Frontal cortex (tissue), 4 donors: ENCODE results near the gene DMXL2. TPM values are rescaled to one million over a fixed set of nuclear protein-coding genes. Genes with fewer than 3 reads are reported as not detected.
"Not testable (repeated sequence)": the region's sequence is repeated elsewhere in the genome, so short reads cannot be mapped to it uniquely, and the experiment has no call there.

Source experiments
- DNase-seq, 2 donors: peaks; one replicate each; pipeline ENCODE4 v3.0.0; 2012; ENCODE audit warnings: low spot score in 2 of 2
- FAIRE-seq: peaks from 2 replicates; lab custom pipeline; 2012; peaks lifted over from hg19 to GRCh38; lab: Jason Lieb, UNC
- total RNA-seq: library from RNA; depleted of rRNA; stranded (reverse); fragments of >200 nt; gene quantifications from one replicate; pipeline ENCODE4 v1.2.3, GENCODE V29; 2014
- donor health status: control.
- donor health status: control.
- donor health status: control.

The DMXL2 gene
- total RNA-seq, 1 donor from 2014 or later: 147 TPM

- DNase-seq (no peak), FAIRE-seq (no peak)
These were observed 41.6 kb downstream of the DMXL2 start for GRCh38 chr15:51580982-51581381.

DNA sequence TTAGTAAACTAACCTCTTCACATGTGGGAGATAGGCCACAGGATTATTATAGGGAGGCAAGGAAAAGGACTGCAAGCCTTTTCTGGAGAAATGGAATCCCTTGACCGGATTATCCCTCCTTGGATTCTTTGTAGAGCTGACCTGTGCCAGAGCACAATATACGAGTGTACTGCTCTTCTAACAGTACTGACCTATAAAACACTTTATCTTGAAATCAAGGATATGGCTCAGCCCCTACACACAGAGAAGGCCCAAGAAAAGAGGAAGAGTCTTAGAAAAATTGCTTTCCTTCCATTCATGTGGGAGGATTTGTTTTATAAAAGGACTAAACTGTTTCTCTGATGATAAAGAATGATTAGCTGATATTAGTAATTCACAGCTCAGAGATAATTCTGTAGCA lies 42.2 kb downstream of the DMXL2 start:
- DNase-seq (no peak), FAIRE-seq (no peak)

GRCh38 chr15:51579012-51579411 lies 43.6 kb downstream of the DMXL2 start:
- no peak for DNase-seq
- FAIRE-seq: no peak

GRCh38 chr15:51577636-51578304 lies 44.8 kb downstream of the DMXL2 start:
- no peak for FAIRE-seq
- DNase-seq: no peak

GRCh38 chr15:51576911-51577500 lies 45.6 kb downstream of the DMXL2 start:
- FAIRE-seq: no peak
- no peak for DNase-seq

DNA sequence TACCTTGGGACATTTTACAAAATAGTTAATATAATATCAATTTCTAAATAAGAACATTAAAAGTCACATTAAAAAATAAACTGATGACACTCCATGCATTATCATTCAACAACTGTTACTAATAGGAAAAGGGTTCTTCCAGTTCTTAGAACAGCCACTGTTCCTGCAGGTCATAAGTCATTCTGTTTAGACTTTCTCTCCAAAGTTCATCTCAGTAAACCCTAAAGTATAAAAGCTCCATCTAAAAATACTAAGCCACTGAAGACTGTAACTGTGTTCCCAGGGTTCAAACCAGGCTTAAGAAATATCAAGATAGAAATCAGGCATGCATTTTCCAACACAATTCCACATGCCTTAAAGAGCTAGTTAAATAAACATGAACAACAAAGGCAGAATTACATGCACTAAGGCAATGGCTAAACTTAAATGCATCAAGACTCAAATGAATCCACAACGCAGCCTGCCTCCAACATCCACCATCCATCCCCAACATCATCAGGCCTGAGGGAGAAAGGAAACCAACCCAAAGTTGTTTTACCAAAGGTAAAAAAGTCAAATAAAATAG lies 46.2 kb downstream of the DMXL2 start:
- FAIRE-seq (no peak), DNase-seq (no peak)

GRCh38 chr15:51575775-51576174 lies 46.8 kb downstream of the DMXL2 start:
- FAIRE-seq (no peak), DNase-seq (no peak)

GRCh38 chr15:51573352-51573751 lies 49.2 kb downstream of the DMXL2 start:
- not testable (repeated sequence) for FAIRE-seq, DNase-seq

DNA sequence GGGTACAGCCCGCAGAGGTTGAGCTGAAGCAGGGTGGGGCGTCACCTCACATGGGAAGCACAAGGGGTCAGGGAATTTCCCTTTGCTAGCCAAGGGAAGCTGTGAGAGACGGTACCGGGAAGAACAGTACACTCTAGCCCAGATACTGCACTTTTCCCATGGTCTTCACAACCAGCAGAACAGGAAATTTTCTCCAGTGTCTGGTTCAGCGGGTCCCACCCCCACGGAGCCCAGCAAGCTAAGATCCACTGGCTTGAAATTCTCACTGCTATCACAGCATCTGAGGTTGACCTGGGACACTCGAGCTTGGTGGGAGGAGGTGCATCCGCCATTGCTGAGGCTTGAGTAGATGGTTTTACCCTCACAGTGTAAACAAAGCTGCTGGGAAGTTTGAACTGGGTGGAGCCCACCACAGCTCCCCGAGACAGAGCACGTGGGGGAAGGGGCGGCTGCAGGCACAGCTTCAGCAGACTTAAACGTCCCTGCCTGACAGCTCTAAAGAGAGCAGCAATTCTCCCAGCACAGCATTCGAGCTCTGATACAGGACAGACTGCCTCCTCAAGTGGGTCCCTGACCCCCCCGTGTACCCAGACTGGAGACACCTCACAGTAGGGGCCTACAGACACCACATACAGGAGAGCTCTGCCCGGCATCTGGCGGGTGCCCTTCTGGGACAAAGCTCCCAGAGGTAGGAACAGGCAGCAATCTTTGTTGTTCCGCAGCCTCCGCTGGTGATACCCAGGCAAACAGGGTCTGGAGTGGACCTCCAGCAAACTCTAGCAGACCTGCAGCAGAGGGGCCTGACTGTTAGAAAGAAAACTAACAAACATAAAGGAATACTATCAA lies 53.4 kb downstream of the DMXL2 start:
- DNase-seq, FAIRE-seq: not testable (repeated sequence)

DNA sequence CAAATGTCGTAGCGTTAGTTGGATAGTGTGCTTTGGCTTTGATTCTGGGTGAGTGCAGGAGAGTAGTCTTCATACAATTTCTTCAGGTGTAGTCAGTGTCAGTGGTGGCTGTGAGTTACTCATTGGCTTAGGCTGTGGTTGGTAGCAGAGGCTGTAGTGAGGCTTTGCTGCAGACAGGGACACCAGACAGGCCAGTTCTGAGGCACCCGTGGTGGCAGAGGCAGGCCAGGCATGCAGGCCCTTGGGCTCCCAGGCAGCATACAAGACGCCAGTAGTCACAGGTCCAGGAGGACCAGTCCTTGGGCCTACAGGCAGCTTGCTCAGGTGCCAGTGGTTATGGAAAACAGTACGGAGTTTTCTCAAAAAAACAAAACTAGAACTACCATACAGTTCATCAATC lies 61.3 kb downstream of the DMXL2 start:
- no peak for FAIRE-seq
- DNase-seq: no peak

DNA sequence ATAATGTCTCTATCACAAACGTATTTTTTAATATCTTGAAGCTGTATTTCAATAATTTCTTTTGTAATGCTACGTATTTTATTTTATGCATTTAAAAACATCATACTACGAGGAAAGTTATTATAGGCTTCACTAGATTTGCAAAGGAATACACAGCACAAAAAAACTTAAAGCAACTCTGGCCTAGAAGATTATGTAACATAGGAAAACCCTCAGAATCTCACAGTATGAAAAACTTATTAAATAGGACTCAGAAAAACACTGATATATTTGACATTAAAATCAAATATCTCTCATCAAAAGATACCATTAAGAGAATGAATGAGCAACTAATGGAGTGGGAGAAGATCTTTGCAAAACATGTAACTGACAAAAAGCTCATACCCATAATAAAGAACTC lies 63.7 kb downstream of the DMXL2 start:
- DNase-seq (no peak), FAIRE-seq (no peak)

GRCh38 chr15:51558411-51558810 lies 64.2 kb downstream of the DMXL2 start:
- FAIRE-seq (no peak), DNase-seq (no peak)

GRCh38 chr15:51550841-51551240 lies 71.7 kb downstream of the DMXL2 start:
- no peak for DNase-seq
- FAIRE-seq: no peak

- no peak for FAIRE-seq
- DNase-seq: no peak
These were observed 74.9 kb downstream of the DMXL2 start for GRCh38 chr15:51547656-51548055.

DNA sequence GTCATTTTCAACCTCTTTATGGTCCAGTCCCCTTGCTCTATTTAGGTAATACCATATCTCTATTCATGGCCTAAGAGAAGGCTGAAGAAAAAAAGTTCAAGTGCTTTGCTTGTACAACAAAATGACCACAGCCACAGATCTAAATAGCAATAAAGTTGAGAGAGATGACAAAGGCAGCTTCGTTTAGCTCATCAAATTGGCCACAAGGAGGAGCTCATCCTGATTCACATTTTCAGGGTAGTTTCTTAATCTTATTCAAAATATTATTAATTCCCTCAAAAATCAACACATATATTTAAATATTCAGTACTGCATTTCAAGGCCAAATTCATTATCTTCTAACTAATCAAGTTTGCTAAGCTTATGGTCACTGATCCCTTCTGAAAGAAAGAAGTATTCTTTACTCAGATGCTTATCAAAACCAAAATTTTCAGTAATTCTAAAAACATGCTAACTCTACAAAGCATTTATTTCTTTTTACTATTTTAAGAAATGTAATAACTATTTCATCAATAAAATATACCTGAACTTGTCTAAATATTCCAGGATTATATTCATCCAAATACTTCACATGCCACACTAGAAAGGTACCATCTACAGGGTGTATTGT lies 85.5 kb downstream of the DMXL2 start:
- no peak for FAIRE-seq
- DNase-seq: no peak

GRCh38 chr15:51533672-51534398 lies 88.7 kb downstream of the DMXL2 start:
- FAIRE-seq (no peak), DNase-seq (no peak)

GRCh38 chr15:51526955-51527354 lies 95.6 kb downstream of the DMXL2 start:
- FAIRE-seq (no peak), DNase-seq (no peak)

- DNase-seq (no peak), FAIRE-seq (no peak)
These were observed 98.2 kb downstream of the DMXL2 start for GRCh38 chr15:51524376-51524775.

DNA sequence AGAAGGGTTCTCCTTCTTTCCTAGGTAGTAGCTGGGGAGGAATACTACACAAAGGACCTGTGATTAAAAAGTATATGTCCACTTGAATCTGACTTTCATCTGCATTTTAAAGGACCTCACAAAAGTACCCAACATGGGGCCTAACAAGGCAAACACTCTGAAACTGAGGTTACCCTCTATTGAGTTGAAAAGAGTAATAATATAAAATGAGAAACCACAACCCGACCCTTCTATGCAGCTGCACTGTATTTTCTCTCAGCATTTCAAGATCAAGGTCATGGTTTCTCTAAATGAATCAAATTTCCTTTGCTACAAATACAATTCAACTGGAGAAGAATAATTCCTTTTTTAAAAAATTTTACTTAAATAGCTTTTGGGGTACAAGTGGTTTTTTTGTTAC lies 106.3 kb downstream of the DMXL2 start:
- no peak for FAIRE-seq
- no peak for DNase-seq

DNA sequence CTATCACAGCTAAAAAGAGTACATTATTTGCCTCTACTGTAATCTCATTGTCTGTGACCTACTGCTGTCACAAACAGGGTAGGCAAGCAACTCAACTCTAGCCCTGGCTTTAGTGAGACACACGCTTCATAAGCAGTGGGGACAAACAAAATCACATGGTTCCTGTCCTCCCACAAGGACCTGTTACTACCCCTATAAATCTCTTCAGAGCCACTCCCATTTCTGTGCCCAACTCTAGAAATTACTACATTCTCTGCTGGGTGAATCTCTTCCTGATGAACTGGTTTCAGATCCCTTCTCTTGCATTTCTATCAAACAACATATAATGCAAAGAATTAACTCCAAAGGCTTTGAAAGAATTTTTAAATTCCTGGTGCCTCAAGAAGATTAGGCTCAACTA lies 117.3 kb downstream of the DMXL2 start:
- DNase-seq (no peak), FAIRE-seq (no peak)
